A673 (cell line): ENCODE measurements around the gene TMA16.

Experiments
- EZH2 ChIP-seq: fragments of 200-600 bp; sonication (generic); IDR thresholded peaks from 2 replicates; pipeline ENCODE4 v1.6.1; 2017; ENCODE audit warnings: borderline replicate concordance, low read depth, mild to moderate bottlenecking, mixed read lengths, antibody characterized with exemption, low read length; ENCODE audit not compliant: poor library complexity, severe bottlenecking
- TF ChIP-seq, protein P1 (sequence below): fragments of 300-800, 200-600 bp; sonication (generic); conservative IDR thresholded peaks from 2 replicates; pipeline ENCODE4 v1.5.1; 2017; ENCODE audit warnings: low read depth, mild to moderate bottlenecking, antibody characterized with exemption, low read length, moderate library complexity, mixed read lengths

DNA sequence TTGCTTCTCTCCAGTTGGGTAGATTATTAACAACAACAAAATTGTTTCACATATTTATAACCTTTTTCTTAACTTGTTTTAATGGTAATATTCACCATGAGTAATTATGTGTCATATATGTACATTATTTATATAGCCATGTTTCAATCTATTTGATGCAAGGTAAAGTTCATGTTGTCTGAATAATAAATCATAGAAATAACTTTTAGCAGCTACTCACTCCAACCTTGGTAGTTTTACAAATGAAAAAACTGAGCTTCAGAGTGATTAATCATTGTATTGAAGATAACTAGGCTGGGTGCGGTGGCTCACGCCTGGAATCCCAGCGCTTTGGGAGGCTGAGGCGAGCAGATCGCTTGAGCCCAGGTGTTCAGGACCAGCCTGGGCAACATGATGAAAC, 46.0 kb downstream of the TMA16 start:
- TF ChIP-seq, protein P1, sequence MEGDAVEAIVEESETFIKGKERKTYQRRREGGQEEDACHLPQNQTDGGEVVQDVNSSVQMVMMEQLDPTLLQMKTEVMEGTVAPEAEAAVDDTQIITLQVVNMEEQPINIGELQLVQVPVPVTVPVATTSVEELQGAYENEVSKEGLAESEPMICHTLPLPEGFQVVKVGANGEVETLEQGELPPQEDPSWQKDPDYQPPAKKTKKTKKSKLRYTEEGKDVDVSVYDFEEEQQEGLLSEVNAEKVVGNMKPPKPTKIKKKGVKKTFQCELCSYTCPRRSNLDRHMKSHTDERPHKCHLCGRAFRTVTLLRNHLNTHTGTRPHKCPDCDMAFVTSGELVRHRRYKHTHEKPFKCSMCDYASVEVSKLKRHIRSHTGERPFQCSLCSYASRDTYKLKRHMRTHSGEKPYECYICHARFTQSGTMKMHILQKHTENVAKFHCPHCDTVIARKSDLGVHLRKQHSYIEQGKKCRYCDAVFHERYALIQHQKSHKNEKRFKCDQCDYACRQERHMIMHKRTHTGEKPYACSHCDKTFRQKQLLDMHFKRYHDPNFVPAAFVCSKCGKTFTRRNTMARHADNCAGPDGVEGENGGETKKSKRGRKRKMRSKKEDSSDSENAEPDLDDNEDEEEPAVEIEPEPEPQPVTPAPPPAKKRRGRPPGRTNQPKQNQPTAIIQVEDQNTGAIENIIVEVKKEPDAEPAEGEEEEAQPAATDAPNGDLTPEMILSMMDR, result no peak
- TF ChIP-seq EZH2, result no peak
